ENCODE results near the gene TRIP10.

DNA sequence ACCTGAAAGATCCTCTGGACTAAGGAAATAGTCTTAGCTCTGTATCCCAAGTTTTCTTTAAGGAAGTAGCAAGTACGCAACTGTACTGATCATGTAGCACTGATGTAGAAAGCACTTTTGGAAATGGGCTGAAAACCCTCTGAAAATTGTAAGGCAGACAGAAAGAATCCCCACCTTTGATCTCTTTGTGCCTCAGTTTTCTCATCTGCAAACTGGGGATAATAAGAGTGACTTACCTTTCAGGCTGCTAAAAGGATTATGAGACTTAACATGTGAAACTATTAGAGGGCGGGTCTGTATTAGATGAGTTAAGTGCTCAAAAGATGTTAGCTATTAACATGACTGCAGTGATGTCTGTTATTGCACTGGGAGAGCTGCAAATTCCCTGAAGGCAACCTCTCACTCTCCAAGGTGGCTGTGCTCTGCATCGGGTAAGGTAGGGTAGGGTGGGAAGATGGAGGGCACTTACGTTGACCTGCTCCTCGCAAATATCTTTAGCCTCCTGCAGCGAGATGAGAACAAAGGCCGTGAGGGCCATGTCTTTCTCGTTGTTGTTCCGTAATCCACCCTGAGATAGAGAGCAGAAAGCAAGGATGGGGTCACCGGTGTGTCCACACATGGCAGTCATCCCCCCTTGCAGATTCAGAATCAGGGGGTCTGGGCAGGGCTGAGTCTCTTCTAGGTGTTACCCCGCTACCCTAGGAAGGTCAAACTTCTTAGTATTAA, 49.2 kb upstream of the TRIP10 start:
- no peak for TF ChIP-seq RCOR1 (IDR thresholded peaks at IDR 0.05; ENCODE audit: insufficient replicate concordance, low read length)
- no peak for TF ChIP-seq CTCF (conservative IDR thresholded peaks at IDR 0.05; ENCODE audit: low read depth, low read length)
- no peak for TF ChIP-seq ELK1 (IDR thresholded peaks at IDR 0.05; ENCODE audit: borderline replicate concordance, low read depth, low read length)
- TF ChIP-seq FOS (IDR thresholded peaks at IDR 0.05; ENCODE audit: low read depth, low read length) = no peak
- no peak for TF ChIP-seq CHD1 (IDR thresholded peaks at IDR 0.05; ENCODE audit: low read depth, low read length)
- no peak for TF ChIP-seq SMC3 (IDR thresholded peaks at IDR 0.05; ENCODE audit: low read depth, low read length)
